GM13976 (cell line): ENCODE results near the gene SLC38A1.
A peak's percentile ranks its signal among the peaks of the same experiment; 100 is the strongest.

Source experiments
- DNase-seq: peaks from one replicate; pipeline ENCODE4 v3.0.0; 2012; ENCODE audit warnings: low spot score
- CTCF ChIP-seq: IDR thresholded peaks from 2 replicates; pipeline ENCODE4 v1.5.1; 2012; ENCODE audit warnings: borderline replicate concordance, mild to moderate bottlenecking; ENCODE audit not compliant: insufficient read depth; ENCODE audit errors: extremely low read depth, missing control alignments, control extremely low read depth
- in situ Hi-C: fragments of 300-500 bp; cut with MboI; formaldehyde crosslinking; loops from one replicate; pipeline ENCODE4 v1.12.0; 2022; ENCODE audit warnings: low sequenced_read_pairs, mixed read lengths, inconsistent platforms; ENCODE audit not compliant: unreplicated experiment

The SLC38A1 gene

DNA sequence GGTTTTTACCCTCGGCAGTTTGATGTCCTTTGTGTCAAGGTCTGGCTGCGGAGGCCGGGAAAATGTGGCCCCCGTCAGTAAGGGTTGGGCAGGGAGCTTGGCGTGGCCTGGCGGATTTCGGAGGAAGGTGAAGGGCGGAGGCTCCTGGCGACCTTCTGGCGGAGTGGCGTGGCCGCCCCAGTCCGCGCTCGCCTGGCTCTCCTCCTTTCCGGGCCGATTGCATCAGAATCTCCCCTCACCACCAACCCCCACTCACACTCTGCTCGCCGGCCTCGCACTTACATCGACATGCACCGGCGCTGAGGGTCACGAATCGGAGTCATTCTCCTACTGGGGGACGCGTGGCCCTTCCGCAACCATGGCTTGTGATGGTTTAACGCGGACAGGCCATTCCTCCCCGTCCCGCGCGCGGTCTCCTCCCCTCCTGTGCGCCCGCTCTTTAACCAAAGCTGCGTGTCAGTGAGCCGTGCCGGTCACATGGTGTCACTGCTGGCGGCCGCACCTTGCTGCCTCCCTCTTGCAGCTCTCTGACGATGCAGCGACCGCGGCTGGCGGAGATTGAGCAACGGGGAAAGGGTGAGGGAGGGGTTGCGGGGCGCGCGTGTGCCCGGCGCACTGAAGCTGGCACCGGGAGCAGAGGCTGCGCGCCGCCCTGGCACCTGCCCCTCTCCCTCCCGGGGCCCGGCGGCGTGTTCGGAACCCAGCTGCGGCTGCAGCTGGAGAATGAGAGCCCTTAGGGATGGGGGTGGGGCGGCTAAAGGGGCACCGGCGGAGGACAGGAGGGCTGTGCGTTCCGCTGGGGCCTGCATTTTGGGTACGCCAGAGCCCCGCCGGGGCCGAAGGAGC is at the start of gene SLC38A1:
Gene SLC38A1 (minus strand): TSS at position 461 of the 846 bp plus-strand sequence. CDS start 29,243 bp downstream, outside the sequence.
- in situ Hi-C loops = loop anchor here (10.0 to 25.0 kb wide), 2 partner anchors 54 to 532 kb away; partner anchors contain the start of gene ARID2
- DNase-seq = peak; percentile 87
- peak; percentile 6 for TF ChIP-seq CTCF

DNA sequence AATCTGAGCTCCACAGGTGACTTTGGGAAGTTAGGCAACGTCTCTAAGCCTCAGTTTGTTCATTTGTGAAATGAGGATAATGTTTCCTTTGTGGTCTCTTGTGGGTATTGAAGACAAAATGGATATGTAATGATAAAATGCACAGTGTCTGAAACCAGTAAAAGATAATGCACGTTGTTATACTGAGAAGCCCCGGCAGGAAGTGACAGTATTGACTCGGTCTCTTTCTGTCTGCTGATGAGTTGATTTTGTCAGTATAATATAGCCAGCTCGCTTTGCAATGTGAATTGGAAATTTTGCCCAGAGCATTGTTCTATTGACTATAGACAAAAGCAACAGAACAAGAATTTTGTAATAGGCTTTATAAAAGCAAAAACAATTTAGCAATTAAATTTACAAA is 49.2 kb upstream of the SLC38A1 start:
- in situ Hi-C loops = loop anchor here (25.0 kb wide), 1 partner anchor 669 kb away; no protein-coding TSS in a partner anchor
- TF ChIP-seq CTCF = no peak
- DNase-seq = no peak

GRCh38 chr12:46304070-46304469 is 35.2 kb upstream of the SLC38A1 start:
- no peak for DNase-seq
- in situ Hi-C loops = loop anchor here (25.0 kb wide), 1 partner anchor 683 kb away; no protein-coding TSS in a partner anchor

DNA sequence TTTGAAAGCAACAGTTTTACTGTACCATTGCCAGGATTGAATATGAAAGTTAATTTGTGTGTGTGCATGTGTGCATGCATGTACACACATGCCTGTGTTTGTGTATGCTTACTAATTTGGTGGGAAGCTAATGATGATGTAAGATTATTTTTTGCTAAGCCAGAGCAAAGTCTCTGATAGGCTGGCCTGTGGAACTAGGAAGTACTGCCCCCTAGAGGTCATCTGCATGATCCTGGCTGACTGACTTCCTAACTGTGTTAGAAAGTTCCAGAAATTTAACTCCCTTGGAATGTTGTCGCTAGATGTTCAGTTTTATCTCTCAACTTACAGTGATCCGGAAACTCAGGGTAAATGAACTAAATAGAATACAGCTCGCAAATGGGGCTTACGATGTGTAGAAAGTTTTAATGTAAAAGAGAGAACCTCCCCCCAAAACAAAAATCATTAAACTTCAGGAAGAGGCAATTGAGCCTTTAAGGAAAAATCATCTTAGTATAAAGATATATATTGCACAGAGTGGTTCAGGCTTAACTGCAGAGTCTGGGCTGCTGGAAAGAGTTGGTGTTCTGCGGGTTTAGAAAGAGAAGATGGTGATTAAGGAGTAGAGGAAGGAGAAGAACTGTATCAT is 34.3 kb upstream of the SLC38A1 start:
- in situ Hi-C loops = loop anchor here (25.0 kb wide), 1 partner anchor 684 kb away; no protein-coding TSS in a partner anchor
- DNase-seq = peak; percentile 40
- peak; percentile 54 for TF ChIP-seq CTCF

More at GRCh38 chr12:46304070-46304469, 35.2 kb upstream of the SLC38A1 start:
- TF ChIP-seq CTCF = no peak

GRCh38 chr12:46300910-46301309 is 32.1 kb upstream of the SLC38A1 start:
- no peak for DNase-seq
- no peak for TF ChIP-seq CTCF
- in situ Hi-C loops = loop anchor here (25.0 kb wide), 1 partner anchor 686 kb away; no protein-coding TSS in a partner anchor

DNA sequence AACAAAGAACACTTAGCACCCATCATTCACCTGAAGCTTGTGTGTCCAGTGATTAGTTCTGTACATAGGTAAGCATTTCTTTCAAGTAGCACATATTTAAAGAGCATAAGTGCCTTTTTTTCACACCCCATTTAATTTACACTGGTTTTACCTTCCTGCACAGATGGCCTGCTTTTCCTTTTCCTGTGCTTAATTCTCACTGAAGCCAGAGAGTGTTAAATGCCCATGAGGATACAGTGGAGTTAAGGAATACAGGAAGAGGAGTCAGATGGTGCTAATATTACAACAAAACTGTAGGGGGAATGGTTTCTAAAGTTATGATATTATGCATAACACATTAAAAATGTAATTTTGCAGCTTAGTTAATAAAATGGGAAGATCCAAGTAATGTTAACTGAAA is 31.0 kb upstream of the SLC38A1 start:
- in situ Hi-C loops = loop anchor here (25.0 kb wide), 1 partner anchor 687 kb away; no protein-coding TSS in a partner anchor
- TF ChIP-seq CTCF = no peak
- DNase-seq = no peak
